Ovary (tissue), 1 donor: ENCODE results near the gene ECHDC1.

Experiments used
- EP300 ChIP-seq: sonication (generic); formaldehyde crosslinking; IDR thresholded peaks from one replicate; pipeline ENCODE4 v1.6.1; 2017; ENCODE audit warnings: antibody characterized with exemption
- POLR2A ChIP-seq: fragments of 450-650 bp; IDR thresholded peaks from one replicate; pipeline ENCODE4 v1.6.1; 2017; ENCODE audit warnings: antibody characterized with exemption, mild to moderate bottlenecking, moderate library complexity

DNA sequence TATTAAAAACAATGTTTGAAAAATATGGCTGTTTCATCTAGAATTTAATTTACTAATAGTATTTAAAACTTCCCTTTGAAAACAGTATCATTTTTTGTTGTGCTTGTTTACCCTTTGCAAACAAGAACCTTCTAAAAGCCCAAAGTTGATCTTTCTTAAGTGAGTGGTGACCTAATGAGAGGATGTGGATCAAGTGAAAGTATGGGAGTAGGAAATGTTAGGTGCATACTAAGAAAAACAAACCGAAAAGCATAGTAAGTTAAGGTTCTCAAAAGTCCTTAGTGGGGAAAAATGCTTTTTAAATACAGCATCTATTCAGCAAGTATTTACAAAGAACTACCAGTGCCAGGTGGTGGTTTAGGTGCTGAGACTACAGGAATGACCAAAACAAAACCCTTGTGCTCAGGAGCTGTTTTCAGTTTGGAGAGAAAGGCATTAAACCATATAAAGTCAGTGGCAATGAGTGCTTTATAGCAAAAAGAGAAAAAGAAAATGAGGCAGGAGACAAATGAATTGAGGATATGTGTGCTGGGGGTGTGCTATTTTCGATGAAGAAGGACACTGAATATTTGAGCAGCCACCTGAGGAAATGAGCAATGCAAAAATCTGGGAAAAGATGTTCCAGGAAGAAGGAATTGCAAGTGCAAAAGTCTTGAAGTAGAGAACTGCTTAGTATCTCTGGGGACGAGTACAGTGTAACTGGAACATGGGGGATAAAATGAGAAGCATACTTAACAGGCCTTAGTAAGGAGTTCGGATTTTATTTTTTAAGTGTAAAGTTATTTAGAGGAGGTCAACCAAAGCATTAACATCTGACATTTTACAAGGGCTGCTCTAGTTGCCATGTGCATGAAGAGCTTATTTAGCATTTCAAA, 52.8 kb downstream of the ECHDC1 start:
- no peak for TF ChIP-seq POLR2A
- no peak for TF ChIP-seq EP300
